ENCODE results near the gene LAMTOR1.

Gene LAMTOR1

GRCh38 chr11:72088076-72088808 lies 14.9 kb downstream of the LAMTOR1 start:
- no CpG with 5 or more reads among the region's 4 CpGs for WGBS, 2 donors (ENCODE audit: extremely low coverage in 2 of 2, insufficient read length in 2 of 2, insufficient replicate concordance in 1 of 2)
- no peak overlapping the region for H3K23ac ChIP-seq (ENCODE audit: low read depth, low read length, poor library complexity)
- H2BK15ac ChIP-seq (ENCODE audit: low read length): no peak overlapping the region

DNA sequence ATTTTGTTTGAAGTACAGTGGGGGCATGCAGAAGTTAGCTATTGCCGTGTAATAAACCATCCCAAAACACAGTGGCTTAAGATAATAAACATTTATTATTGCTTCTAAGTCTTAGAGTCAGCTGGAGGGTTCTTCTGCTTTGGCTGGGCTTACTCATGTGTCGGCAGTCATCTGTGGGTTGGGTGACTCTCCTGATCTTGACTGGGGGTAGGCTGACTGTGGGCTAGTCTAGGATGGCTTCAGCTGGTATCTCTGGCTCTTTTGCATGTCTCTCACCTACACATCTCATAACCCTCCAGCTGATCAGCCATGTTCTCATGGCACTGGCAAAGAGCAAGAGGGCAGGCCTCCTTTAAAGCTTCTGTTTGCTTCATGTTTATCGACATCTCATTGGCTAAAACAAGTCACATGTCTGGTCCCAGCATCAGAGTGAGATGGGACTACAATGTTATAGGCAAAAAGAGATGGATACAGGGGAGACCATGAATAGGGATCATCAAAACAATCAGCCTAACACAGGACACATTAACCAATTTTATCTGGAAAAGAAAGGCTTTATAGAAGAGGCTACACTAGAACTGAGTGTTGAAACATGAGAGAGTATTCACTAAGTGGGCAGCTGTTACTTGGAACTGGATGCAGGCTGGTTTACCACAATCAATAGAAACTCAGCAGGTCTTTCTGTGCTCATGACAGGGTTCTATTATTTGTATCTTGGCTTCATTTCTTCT lies 17.3 kb downstream of the LAMTOR1 start:
- Histone ChIP-seq H3K79me1 (ENCODE audit: low read depth, low read length) (no peaks in the 10 kb centered on the region), H3K9me3 (replicated peaks in 1 of 2; ENCODE audit: control insufficient read depth in 2 of 2, insufficient read depth in 1 of 2, low read depth in 1 of 2, low read length in 2 of 2) (no peaks in the 10 kb centered on the region), H3K27ac (replicated peaks; ENCODE audit: low read length) (peak overlapping the region; percentile 42), H3K36me3 (replicated peaks in 1 of 2; ENCODE audit: control insufficient read depth in 2 of 2, insufficient read depth in 2 of 2, low read length in 2 of 2) (peaks cover 5 to 36% of the 10 kb centered on the region in 2 donors), H3K9ac (ENCODE audit: low read depth, low read length, poor library complexity) (no peak overlapping the region), H2BK15ac (ENCODE audit: low read length) (no peak overlapping the region), H4K91ac (ENCODE audit: low read depth, low read length, poor library complexity) (no peak overlapping the region), H3K23ac (ENCODE audit: low read depth, low read length, poor library complexity) (no peak overlapping the region), H3K14ac (ENCODE audit: low read length) (no peak overlapping the region), H2BK12ac (ENCODE audit: low read length) (no peak overlapping the region), H3K4ac (ENCODE audit: low read length) (no peak overlapping the region), H3K27me3 (ENCODE audit: control insufficient read depth in 3 of 3, insufficient read depth in 3 of 3, low read depth in 1 of 3, low read length in 3 of 3) (no peaks in the 10 kb centered on the region), H2BK5ac (ENCODE audit: low read length) (no peak overlapping the region), H3K18ac (ENCODE audit: low read length) (no peak overlapping the region), H3K4me1 (ENCODE audit: control insufficient read depth in 2 of 2, insufficient read depth in 1 of 2, low read depth in 1 of 2, low read length in 2 of 2) (peaks cover 2 to 3% of the 10 kb centered on the region in 2 donors), H4K8ac (ENCODE audit: low read depth, low read length) (no peak overlapping the region), H3K4me3 (ENCODE audit: low read length in 2 of 2) (no peak overlapping the region), H3K4me2 (ENCODE audit: insufficient read depth, low read length, poor library complexity, severe bottlenecking) (peak overlapping the region; percentile 35), H2AFZ (ENCODE audit: low read length) (no peak overlapping the region), H2AK5ac (ENCODE audit: low read depth, low read length) (no peak overlapping the region), H2BK120ac (ENCODE audit: low read depth, low read length) (no peak overlapping the region)
- no CpG with 5 or more reads among the region's 3 CpGs for WGBS, 2 donors (ENCODE audit: extremely low coverage in 2 of 2, insufficient read length in 2 of 2, insufficient replicate concordance in 1 of 2)
- no peak for DNase-seq (ENCODE audit: low spot score)

More at GRCh38 chr11:72088076-72088808, 14.9 kb downstream of the LAMTOR1 start:
- Histone ChIP-seq H4K8ac (ENCODE audit: low read depth, low read length) (no peak overlapping the region), H3K4me1 (ENCODE audit: control insufficient read depth in 2 of 2, insufficient read depth in 1 of 2, low read depth in 1 of 2, low read length in 2 of 2) (peaks cover 0 to 2% of the 10 kb centered on the region in 2 donors), H3K4ac (ENCODE audit: low read length) (no peak overlapping the region), H3K4me2 (ENCODE audit: insufficient read depth, low read length, poor library complexity, severe bottlenecking) (no peak overlapping the region), H3K9ac (ENCODE audit: low read depth, low read length, poor library complexity) (no peak overlapping the region), H3K27me3 (ENCODE audit: control insufficient read depth in 3 of 3, insufficient read depth in 3 of 3, low read depth in 1 of 3, low read length in 3 of 3) (no peaks in the 10 kb centered on the region), H3K4me3 (ENCODE audit: low read length in 2 of 2) (no peak overlapping the region), H3K79me1 (ENCODE audit: low read depth, low read length) (no peaks in the 10 kb centered on the region), H3K18ac (ENCODE audit: low read length) (no peak overlapping the region), H2BK12ac (ENCODE audit: low read length) (no peak overlapping the region), H3K14ac (ENCODE audit: low read length) (no peak overlapping the region), H3K9me3 (replicated peaks in 1 of 2; ENCODE audit: control insufficient read depth in 2 of 2, insufficient read depth in 1 of 2, low read depth in 1 of 2, low read length in 2 of 2) (no peaks in the 10 kb centered on the region), H2AK5ac (ENCODE audit: low read depth, low read length) (no peak overlapping the region), H2BK120ac (ENCODE audit: low read depth, low read length) (no peak overlapping the region), H3K27ac (replicated peaks; ENCODE audit: low read length) (no peak overlapping the region), H4K91ac (ENCODE audit: low read depth, low read length, poor library complexity) (no peak overlapping the region), H2AFZ (ENCODE audit: low read length) (no peak overlapping the region), H2BK5ac (ENCODE audit: low read length) (no peak overlapping the region), H3K36me3 (replicated peaks in 1 of 2; ENCODE audit: control insufficient read depth in 2 of 2, insufficient read depth in 2 of 2, low read length in 2 of 2) (peaks cover 5 to 41% of the 10 kb centered on the region in 2 donors)
- DNase-seq (ENCODE audit: low spot score): no peak

DNA sequence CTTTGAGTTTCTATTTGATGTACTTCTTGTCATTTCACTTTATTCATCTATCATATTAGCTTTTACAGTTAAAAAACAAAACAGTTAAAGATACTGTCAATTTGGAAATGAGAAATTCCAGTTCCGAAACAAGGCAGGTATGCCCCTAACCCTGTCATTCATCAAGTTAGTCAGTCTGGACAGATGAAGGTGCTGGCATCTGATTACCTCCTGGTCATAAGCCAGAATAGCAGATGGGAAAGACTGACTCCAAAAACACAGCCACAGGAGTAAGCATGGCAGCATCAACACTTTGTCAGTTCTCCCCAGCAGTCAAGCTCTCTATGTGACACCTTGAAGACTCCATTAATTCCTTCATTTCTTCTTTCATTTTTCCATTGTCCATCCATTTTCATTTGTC lies 18.1 kb downstream of the LAMTOR1 start:
- no peaks in the 10 kb centered on the region for H3K79me1 ChIP-seq (ENCODE audit: low read depth, low read length)
- H4K8ac ChIP-seq (ENCODE audit: low read depth, low read length): no peak overlapping the region
- H3K9me3 ChIP-seq (replicated peaks in 1 of 2; ENCODE audit: control insufficient read depth in 2 of 2, insufficient read depth in 1 of 2, low read depth in 1 of 2, low read length in 2 of 2): no peaks in the 10 kb centered on the region
- H2BK5ac ChIP-seq (ENCODE audit: low read length): no peak overlapping the region
- H3K27ac ChIP-seq (replicated peaks; ENCODE audit: low read length): no peak overlapping the region
- H3K4ac ChIP-seq (ENCODE audit: low read length): no peak overlapping the region
- no peak overlapping the region for H3K18ac ChIP-seq (ENCODE audit: low read length)
- no peak overlapping the region for H3K14ac ChIP-seq (ENCODE audit: low read length)
- H2AK5ac ChIP-seq (ENCODE audit: low read depth, low read length): no peak overlapping the region
- no peak overlapping the region for H2BK12ac ChIP-seq (ENCODE audit: low read length)
- H3K4me1 ChIP-seq (ENCODE audit: control insufficient read depth in 2 of 2, insufficient read depth in 1 of 2, low read depth in 1 of 2, low read length in 2 of 2): peaks cover 2 to 3% of the 10 kb centered on the region in 2 donors
- H3K9ac ChIP-seq (ENCODE audit: low read depth, low read length, poor library complexity): no peak overlapping the region
- H3K36me3 ChIP-seq (replicated peaks in 1 of 2; ENCODE audit: control insufficient read depth in 2 of 2, insufficient read depth in 2 of 2, low read length in 2 of 2): peaks cover 4 to 27% of the 10 kb centered on the region in 2 donors
- no peak overlapping the region for H3K23ac ChIP-seq (ENCODE audit: low read depth, low read length, poor library complexity)
- H3K27me3 ChIP-seq (ENCODE audit: control insufficient read depth in 3 of 3, insufficient read depth in 3 of 3, low read depth in 1 of 3, low read length in 3 of 3): no peaks in the 10 kb centered on the region
- H4K91ac ChIP-seq (ENCODE audit: low read depth, low read length, poor library complexity): no peak overlapping the region
- no peak for DNase-seq (ENCODE audit: low spot score)
- WGBS, 2 donors (ENCODE audit: extremely low coverage in 2 of 2, insufficient read length in 2 of 2, insufficient replicate concordance in 1 of 2): no CpG with 5 or more reads among the region's 1 CpG
- no peak overlapping the region for H2BK120ac ChIP-seq (ENCODE audit: low read depth, low read length)
- H3K4me2 ChIP-seq (ENCODE audit: insufficient read depth, low read length, poor library complexity, severe bottlenecking): no peak overlapping the region
- no peak overlapping the region for H3K4me3 ChIP-seq (ENCODE audit: low read length in 2 of 2)
- no peak overlapping the region for H2AFZ ChIP-seq (ENCODE audit: low read length)
- no peak overlapping the region for H2BK15ac ChIP-seq (ENCODE audit: low read length)

GRCh38 chr11:72084076-72084475 lies 19.0 kb downstream of the LAMTOR1 start:
- H3K4me2 ChIP-seq (ENCODE audit: insufficient read depth, low read length, poor library complexity, severe bottlenecking): no peak overlapping the region
- WGBS, 2 donors (ENCODE audit: extremely low coverage in 2 of 2, insufficient read length in 2 of 2, insufficient replicate concordance in 1 of 2): no CpG with 5 or more reads among the region's 4 CpGs
- H2BK12ac ChIP-seq (ENCODE audit: low read length): no peak overlapping the region
- H3K4ac ChIP-seq (ENCODE audit: low read length): no peak overlapping the region
- no peak overlapping the region for H2BK5ac ChIP-seq (ENCODE audit: low read length)
- peaks cover 2 to 3% of the 10 kb centered on the region in 2 donors for H3K4me1 ChIP-seq (ENCODE audit: control insufficient read depth in 2 of 2, insufficient read depth in 1 of 2, low read depth in 1 of 2, low read length in 2 of 2)
- no peak overlapping the region for H3K23ac ChIP-seq (ENCODE audit: low read depth, low read length, poor library complexity)
- no peak overlapping the region for H3K9ac ChIP-seq (ENCODE audit: low read depth, low read length, poor library complexity)
- no peak overlapping the region for H2AFZ ChIP-seq (ENCODE audit: low read length)
- H3K14ac ChIP-seq (ENCODE audit: low read length): no peak overlapping the region
- no peaks in the 10 kb centered on the region for H3K79me1 ChIP-seq (ENCODE audit: low read depth, low read length)
- DNase-seq (ENCODE audit: low spot score): no peak
- no peak overlapping the region for H4K8ac ChIP-seq (ENCODE audit: low read depth, low read length)
- H2AK5ac ChIP-seq (ENCODE audit: low read depth, low read length): no peak overlapping the region
- no peak overlapping the region for H2BK120ac ChIP-seq (ENCODE audit: low read depth, low read length)
- no peak overlapping the region for H3K4me3 ChIP-seq (ENCODE audit: low read length in 2 of 2)
- H3K18ac ChIP-seq (ENCODE audit: low read length): no peak overlapping the region
- H3K36me3 ChIP-seq (replicated peaks in 1 of 2; ENCODE audit: control insufficient read depth in 2 of 2, insufficient read depth in 2 of 2, low read length in 2 of 2): peaks cover 2 to 18% of the 10 kb centered on the region in 2 donors
- no peak overlapping the region for H3K27ac ChIP-seq (replicated peaks; ENCODE audit: low read length)
- H3K9me3 ChIP-seq (replicated peaks in 1 of 2; ENCODE audit: control insufficient read depth in 2 of 2, insufficient read depth in 1 of 2, low read depth in 1 of 2, low read length in 2 of 2): no peaks in the 10 kb centered on the region
- no peak overlapping the region for H2BK15ac ChIP-seq (ENCODE audit: low read length)
- H4K91ac ChIP-seq (ENCODE audit: low read depth, low read length, poor library complexity): no peak overlapping the region
- no peaks in the 10 kb centered on the region for H3K27me3 ChIP-seq (ENCODE audit: control insufficient read depth in 3 of 3, insufficient read depth in 3 of 3, low read depth in 1 of 3, low read length in 3 of 3)

All from neuronal stem cell (in vitro differentiated cells).